ENCODE results near the gene PDZRN3.

DNA sequence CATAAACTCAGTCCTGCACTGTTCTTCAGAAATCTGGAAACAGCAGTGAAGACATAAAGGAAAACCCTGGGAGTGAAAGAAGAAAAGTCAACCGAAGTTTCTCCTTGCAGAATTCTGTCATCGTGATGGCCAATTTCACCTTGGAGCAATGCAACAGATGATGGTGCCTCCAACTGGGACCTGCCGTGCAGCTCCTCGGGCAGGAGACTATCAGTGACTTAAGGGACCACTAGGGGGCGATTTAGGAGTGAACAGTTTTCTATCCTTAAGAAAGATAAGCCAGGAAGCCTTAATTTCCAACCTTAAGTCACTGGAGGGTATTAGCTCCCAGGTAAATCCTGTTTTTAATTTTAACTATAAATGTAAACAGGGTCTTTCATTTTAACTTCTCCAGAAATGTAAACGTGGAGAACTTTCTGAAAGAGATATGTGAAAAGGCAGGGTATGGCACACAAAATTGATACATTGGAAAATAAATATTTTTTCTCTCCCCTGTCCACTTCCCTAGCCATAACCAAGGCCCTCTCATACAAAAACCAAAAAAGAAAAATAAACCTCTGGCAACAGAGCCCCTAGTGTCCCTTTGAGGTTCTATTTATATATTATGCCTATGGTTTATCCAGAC is 116.3 kb downstream of the PDZRN3 start:
- no peak for TF ChIP-seq FOXK2 (IDR thresholded peaks at IDR 0.05)
- TF ChIP-seq NFRKB (IDR thresholded peaks at IDR 0.05): no peak
- TF ChIP-seq FOXM1 (IDR thresholded peaks at IDR 0.05; ENCODE audit: borderline replicate concordance): no peak
- no peak for TF ChIP-seq SP1 (IDR thresholded peaks at IDR 0.05)
- no peak for TF ChIP-seq ELF4 (IDR thresholded peaks at IDR 0.05)
- no peak for TF ChIP-seq BHLHE40 (IDR thresholded peaks at IDR 0.05; ENCODE audit: borderline replicate concordance)
- TF ChIP-seq TARDBP (IDR thresholded peaks at IDR 0.05): no peak
- TF ChIP-seq ZNF384 (IDR thresholded peaks at IDR 0.05): no peak
- no peak for TF ChIP-seq L3MBTL2 (conservative IDR thresholded peaks at IDR 0.05)
- TF ChIP-seq SUZ12 (IDR thresholded peaks at IDR 0.05): no peak
- no peak for TF ChIP-seq ARNT (IDR thresholded peaks at IDR 0.05)
- TF ChIP-seq, protein P1, sequence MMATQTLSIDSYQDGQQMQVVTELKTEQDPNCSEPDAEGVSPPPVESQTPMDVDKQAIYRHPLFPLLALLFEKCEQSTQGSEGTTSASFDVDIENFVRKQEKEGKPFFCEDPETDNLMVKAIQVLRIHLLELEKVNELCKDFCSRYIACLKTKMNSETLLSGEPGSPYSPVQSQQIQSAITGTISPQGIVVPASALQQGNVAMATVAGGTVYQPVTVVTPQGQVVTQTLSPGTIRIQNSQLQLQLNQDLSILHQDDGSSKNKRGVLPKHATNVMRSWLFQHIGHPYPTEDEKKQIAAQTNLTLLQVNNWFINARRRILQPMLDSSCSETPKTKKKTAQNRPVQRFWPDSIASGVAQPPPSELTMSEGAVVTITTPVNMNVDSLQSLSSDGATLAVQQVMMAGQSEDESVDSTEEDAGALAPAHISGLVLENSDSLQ (IDR thresholded peaks at IDR 0.05): no peak
